T47D (cell line): Measurements from ENCODE around the gene VILL.
"Not testable (repeated sequence)": the region's sequence is repeated elsewhere in the genome, so short reads cannot be mapped to it uniquely, and the experiment has no call there.

Source experiments
- DNase-seq, 2 experiments: peaks; one replicate each; pipeline versions ENCODE4 v3.0.0 to v3.0.0-alpha.2; 2011 to 2012; ENCODE audit warnings: low read depth in 1 of 2, low spot score in 1 of 2
- JUND ChIP-seq: IDR thresholded peaks from 2 replicates; pipeline ENCODE4 v1.6.1; 2012; ENCODE audit warnings: low read depth
- in situ Hi-C: cut with HindIII; loops from 2 replicates; pipeline ENCODE4 v1.10.0; 2016; ENCODE audit warnings: low sequenced_read_pairs, low pct_unique_long_range_greater_than_20kb

Gene VILL

GRCh38 chr3:38049358-38050126 lies 59.0 kb downstream of the VILL start:
- in situ Hi-C loops, result no loop called here
- no peak for TF ChIP-seq JUND
- no peak for DNase-seq

GRCh38 chr3:38051131-38051530 lies 60.5 kb downstream of the VILL start:
- no peak for TF ChIP-seq JUND
- DNase-seq, result no peak
- in situ Hi-C loops, result no loop called here

- DNase-seq, in situ Hi-C loops: not testable (repeated sequence)
Measured at GRCh38 chr3:38053286-38053685, 62.7 kb downstream of the VILL start.

GRCh38 chr3:38053813-38054498 lies 63.4 kb downstream of the VILL start:
- DNase-seq, in situ Hi-C loops: not testable (repeated sequence)

GRCh38 chr3:38054499-38055001 lies 64.0 kb downstream of the VILL start:
- TF ChIP-seq JUND, result no peak
- DNase-seq, result no peak
- in situ Hi-C loops, result no loop called here
